Measurements from ENCODE around the gene CLDN4. TPM values are rescaled to one million over a fixed set of nuclear protein-coding genes. Genes with fewer than 3 reads are reported as not detected.
"Not testable (repeated sequence)": the region's sequence is repeated elsewhere in the genome, so short reads cannot be mapped to it uniquely, and the experiment has no call there.

CLDN4 gene, protein sequence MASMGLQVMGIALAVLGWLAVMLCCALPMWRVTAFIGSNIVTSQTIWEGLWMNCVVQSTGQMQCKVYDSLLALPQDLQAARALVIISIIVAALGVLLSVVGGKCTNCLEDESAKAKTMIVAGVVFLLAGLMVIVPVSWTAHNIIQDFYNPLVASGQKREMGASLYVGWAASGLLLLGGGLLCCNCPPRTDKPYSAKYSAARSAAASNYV
- 2.0 and 2.1 TPM in 2 replicates for total RNA-seq (2014; rRNA removed; shearing (Covaris generic))

DNA sequence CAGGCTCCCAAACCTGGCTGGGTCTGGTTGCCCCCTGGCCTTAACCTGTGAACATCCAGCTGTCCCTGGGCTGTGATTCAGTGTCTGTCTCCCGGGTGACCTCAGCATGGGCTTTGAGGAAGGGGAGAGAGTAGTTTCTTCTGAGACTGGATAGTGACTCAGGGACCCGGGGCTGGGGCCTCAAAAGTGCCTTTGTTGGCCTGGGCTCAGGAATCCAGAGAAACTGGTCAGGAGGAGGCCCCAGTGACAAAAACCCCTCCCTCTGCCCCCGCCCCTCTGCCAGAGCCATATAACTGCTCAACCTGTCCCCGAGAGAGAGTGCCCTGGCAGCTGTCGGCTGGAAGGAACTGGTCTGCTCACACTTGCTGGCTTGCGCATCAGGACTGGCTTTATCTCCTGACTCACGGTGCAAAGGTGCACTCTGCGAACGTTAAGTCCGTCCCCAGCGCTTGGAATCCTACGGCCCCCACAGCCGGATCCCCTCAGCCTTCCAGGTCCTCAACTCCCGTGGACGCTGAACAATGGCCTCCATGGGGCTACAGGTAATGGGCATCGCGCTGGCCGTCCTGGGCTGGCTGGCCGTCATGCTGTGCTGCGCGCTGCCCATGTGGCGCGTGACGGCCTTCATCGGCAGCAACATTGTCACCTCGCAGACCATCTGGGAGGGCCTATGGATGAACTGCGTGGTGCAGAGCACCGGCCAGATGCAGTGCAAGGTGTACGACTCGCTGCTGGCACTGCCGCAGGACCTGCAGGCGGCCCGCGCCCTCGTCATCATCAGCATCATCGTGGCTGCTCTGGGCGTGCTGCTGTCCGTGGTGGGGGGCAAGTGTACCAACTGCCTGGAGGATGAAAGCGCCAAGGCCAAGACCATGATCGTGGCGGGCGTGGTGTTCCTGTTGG is at the start of gene CLDN4:
TSS of gene CLDN4 (plus strand) at position 316 of the 903 bp plus-strand sequence. CDS start at position 522, 206 bp downstream.
- Histone ChIP-seq H3K36me3 (replicated peaks; ENCODE audit: control insufficient read depth, insufficient read depth, low read length) (no peaks in the 10 kb centered on the region), H3K4me3 (ENCODE audit: insufficient read depth, low read depth, low read length) (peak within 1 kb of the TSS; percentile 14; the same call in 1 of the 2 replicates), H3K27me3 (ENCODE audit: control insufficient read depth, insufficient read depth, low read length) (no peaks in the 10 kb centered on the region)
- DNase-seq = peak; percentile 80

DNA sequence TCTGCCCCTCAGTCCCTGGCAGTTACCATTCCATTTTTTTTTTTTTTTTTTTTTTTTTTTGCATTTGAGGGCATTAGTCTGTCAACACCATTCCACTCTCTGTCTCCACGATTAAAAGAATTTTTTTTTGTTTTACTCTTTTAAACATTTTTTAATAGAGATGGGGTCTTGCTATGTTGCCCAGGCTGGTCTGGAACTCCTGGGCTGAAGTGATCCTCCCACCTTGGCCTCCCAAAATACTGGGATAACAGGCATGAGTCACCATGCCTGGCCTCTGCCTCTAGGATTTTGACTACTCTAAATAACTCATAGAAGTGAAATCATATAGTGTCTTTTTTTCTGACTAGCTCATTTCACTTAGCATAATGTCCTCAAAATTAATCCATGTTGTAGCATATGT is 44.2 kb upstream of the CLDN4 start:
- Histone ChIP-seq H3K4me3 (ENCODE audit: insufficient read depth, low read depth, low read length) (no peak overlapping the region), H3K27me3 (ENCODE audit: control insufficient read depth, insufficient read depth, low read length) (no peaks in the 10 kb centered on the region)
- no peak for DNase-seq

DNA sequence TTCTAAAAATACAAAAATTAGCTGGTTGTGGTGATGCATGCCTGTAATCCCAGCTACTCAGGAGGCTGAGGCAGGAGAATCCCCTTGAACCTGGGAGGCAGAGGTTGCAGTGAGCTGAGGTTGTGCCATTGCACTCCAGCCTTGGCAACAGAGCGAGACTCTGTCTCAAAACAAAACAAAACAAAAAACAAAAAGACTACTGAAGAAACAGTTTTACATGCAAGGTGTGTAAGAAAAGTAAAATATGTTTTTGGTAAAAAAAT is 43.1 kb upstream of the CLDN4 start:
- not testable (repeated sequence) for H3K27me3 ChIP-seq (ENCODE audit: control insufficient read depth, insufficient read depth, low read length); H3K36me3 ChIP-seq (replicated peaks; ENCODE audit: control insufficient read depth, insufficient read depth, low read length); DNase-seq; H3K4me3 ChIP-seq (ENCODE audit: insufficient read depth, low read depth, low read length)

More for the DNA sequence above, 44.2 kb upstream of the CLDN4 start:
- no peaks in the 10 kb centered on the region for H3K36me3 ChIP-seq (replicated peaks; ENCODE audit: control insufficient read depth, insufficient read depth, low read length)

DNA sequence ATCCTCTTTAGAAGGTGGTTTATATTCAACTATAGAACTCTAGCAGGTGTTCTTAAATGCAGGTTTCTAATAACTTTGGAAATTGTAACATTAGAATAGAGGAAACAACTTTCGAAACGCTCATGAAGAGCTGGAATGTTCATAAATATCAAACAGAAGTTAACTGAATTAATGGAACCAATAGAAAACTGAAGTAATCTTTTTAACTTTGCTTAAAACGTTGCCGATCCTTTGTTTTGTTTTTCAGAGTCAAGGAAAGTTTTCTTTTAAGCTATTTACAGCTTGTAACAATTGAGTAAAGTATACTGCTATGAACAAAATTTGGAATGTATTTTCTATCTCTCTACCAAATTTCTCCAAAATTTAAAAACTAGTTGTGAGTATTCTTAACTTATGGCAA is 41.7 kb upstream of the CLDN4 start:
- DNase-seq = no peak
- Histone ChIP-seq H3K27me3 (ENCODE audit: control insufficient read depth, insufficient read depth, low read length) (no peaks in the 10 kb centered on the region), H3K36me3 (replicated peaks; ENCODE audit: control insufficient read depth, insufficient read depth, low read length) (no peaks in the 10 kb centered on the region), H3K4me3 (ENCODE audit: insufficient read depth, low read depth, low read length) (no peak overlapping the region)

DNA sequence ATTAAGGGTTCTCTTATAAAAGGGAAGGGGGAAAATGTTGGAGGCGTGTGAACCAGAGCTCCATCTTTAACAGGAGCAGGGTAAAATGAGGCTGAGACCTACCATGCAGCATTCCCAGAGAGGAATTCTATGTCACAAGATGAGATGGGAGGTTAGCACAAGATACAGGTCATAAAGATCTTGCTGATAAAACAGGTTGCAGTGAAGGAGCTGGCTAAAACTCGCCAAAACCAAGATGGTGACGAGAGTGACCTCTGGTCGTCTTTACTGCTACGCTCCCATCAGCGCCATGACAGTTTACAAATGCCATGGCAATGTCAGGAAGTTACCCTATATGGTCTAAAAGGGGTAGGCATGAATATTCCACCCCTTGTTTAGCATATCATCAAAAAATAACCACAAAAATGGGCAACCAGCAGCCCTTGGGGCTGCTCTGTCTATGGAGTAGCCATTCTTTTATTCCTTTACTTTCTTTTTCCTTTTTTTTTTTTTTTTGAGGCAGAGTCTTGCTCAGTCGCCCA is 39.6 kb upstream of the CLDN4 start:
- not testable (repeated sequence) for H3K27me3 ChIP-seq (ENCODE audit: control insufficient read depth, insufficient read depth, low read length); H3K36me3 ChIP-seq (replicated peaks; ENCODE audit: control insufficient read depth, insufficient read depth, low read length); DNase-seq; H3K4me3 ChIP-seq (ENCODE audit: insufficient read depth, low read depth, low read length)

DNA sequence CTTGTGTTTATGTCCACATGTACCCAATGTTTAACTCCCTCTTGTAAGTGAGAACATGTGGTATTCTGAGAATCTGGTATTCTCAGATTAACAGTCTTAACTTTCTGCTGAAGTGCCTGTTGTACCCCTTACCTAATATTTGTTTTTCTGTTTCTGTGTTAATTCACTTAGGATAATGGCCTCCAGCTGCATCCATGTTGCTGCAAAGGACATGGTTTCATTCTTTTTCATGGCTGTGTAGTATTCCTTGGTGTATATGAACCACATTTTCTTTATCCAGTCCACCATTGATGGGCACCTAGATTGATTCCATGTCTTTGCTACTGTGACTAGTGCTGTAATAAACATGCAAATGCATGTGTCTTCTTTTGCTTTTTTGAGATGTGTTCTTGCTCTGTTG is 35.6 kb upstream of the CLDN4 start:
- not testable (repeated sequence) for H3K4me3 ChIP-seq (ENCODE audit: insufficient read depth, low read depth, low read length); DNase-seq; H3K36me3 ChIP-seq (replicated peaks; ENCODE audit: control insufficient read depth, insufficient read depth, low read length); H3K27me3 ChIP-seq (ENCODE audit: control insufficient read depth, insufficient read depth, low read length)

DNA sequence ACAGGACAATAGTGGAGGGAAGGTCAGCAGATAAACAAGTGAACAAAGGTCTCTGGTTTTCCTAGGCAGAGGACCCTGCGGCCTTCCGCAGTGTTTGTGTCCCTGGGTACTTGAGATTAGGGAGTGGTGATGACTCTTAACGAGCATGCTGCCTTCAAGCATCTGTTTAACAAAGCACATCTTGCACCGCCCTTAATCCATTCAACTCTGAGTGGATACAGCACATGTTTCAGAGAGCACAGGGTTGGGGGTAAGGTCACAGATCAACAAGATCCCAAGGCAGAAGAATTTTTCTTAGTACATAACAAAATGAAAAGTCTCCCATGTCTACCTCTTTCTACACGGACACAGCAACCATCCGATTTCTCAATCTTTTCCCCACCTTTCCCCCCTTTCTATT is 34.1 kb upstream of the CLDN4 start:
- H3K27me3 ChIP-seq (ENCODE audit: control insufficient read depth, insufficient read depth, low read length); DNase-seq; H3K4me3 ChIP-seq (ENCODE audit: insufficient read depth, low read depth, low read length); H3K36me3 ChIP-seq (replicated peaks; ENCODE audit: control insufficient read depth, insufficient read depth, low read length): not testable (repeated sequence)

DNA sequence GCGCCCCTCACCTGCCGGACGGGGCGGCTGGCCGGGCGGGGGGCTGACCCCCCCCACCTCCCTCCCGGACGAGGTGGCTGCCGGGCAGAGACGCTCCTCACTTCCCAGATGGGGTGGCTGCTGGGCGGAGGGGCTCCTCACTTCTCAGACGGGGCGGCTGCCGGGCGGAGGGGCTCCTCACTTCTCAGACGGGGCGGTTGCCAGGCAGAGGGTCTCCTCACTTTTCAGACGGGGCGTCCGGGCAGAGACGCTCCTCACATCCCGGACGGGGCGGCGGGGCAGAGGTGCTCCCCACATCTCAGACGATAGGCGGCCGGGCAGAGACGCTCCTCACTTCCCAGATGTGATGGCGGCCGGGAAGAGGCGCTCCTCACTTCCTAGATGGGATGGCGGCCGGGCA is 33.6 kb upstream of the CLDN4 start:
- not testable (repeated sequence) for H3K4me3 ChIP-seq (ENCODE audit: insufficient read depth, low read depth, low read length); H3K36me3 ChIP-seq (replicated peaks; ENCODE audit: control insufficient read depth, insufficient read depth, low read length); DNase-seq; H3K27me3 ChIP-seq (ENCODE audit: control insufficient read depth, insufficient read depth, low read length)

DNA sequence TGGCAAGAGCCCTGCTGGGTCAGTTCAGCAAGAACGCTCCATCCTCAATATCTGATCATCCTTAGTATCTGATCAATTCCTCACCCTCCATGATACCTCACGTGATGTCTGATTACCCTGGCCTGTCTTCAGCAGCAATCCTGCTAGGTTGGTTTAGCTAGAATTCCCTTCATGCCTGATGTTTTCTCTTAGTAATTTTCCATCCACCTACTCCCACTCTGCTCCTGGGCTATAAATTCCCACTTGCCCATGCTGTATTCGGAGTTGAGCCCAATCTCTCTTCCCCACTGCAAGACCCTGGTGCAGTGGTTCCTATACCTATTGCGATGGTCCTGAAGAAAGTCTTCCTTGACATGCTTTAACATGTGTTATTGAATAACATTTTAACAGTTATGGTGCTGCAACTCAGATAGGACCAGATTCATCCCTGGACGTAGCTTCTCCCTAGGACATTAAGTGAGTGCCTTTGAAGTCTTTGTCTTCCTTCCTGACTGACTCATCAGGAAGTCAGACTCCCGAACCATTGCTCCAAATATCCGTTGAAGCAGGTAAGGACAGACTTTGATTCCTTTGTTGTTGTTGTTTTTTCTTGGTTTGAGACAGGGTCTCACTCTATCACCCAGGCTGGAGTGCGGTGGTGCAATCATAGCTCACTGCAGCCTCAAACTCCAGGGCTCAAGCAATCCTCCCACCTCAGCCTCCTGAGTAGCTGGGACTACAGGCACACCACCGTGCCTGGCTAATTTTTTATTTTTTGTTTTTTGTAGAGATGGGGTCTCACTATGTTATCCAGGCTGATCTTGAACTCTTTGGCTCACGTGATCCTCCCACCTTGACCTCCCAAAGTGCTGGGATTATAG is 31.3 kb upstream of the CLDN4 start:
- DNase-seq = no peak
- Histone ChIP-seq H3K27me3 (ENCODE audit: control insufficient read depth, insufficient read depth, low read length) (no peaks in the 10 kb centered on the region), H3K4me3 (ENCODE audit: insufficient read depth, low read depth, low read length) (no peak overlapping the region), H3K36me3 (replicated peaks; ENCODE audit: control insufficient read depth, insufficient read depth, low read length) (no peaks in the 10 kb centered on the region)

DNA sequence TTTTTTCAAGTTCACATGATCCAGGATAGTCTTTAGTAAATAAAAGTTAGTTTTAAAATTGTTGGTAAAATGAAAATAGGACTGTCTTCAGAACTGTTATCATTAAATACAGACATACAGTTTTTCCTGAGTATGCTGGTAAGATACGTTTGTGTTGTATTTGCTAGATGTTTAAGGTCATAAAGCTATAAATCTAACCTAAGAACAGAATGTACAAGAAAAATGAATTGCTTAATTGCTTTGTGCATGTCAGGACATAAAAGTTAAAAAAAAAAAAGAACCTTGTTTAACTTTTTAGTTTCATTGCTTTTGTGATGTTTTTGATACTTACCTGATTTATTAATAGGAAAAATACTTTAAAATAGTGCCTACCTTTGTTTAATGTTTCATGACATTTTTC is 29.2 kb upstream of the CLDN4 start:
- H3K36me3 ChIP-seq (replicated peaks; ENCODE audit: control insufficient read depth, insufficient read depth, low read length) = no peaks in the 10 kb centered on the region
- no peak for DNase-seq
- no peak overlapping the region for H3K4me3 ChIP-seq (ENCODE audit: insufficient read depth, low read depth, low read length)
- H3K27me3 ChIP-seq (ENCODE audit: control insufficient read depth, insufficient read depth, low read length) = no peaks in the 10 kb centered on the region

DNA sequence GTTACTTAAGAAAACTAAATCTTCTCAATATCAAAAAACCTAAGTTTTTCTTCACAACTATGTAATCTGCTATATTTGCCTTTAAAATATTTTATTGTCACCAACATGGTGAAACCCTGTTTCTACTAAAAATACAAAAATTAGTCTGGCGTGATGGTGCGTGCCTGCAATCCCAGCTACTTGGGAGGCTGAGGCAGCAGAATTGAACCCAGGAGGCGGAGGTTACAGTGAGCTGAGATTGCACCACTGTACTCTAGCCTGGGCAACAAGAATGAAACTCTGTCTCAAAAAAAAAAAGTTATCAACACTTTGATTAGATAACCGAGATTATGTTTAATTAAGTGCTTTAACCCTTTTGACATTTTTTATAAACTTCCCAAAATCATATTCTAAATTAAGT is 28.3 kb upstream of the CLDN4 start:
- H3K4me3 ChIP-seq (ENCODE audit: insufficient read depth, low read depth, low read length) = no peak overlapping the region
- DNase-seq = no peak
- H3K27me3 ChIP-seq (ENCODE audit: control insufficient read depth, insufficient read depth, low read length) = no peaks in the 10 kb centered on the region
- no peaks in the 10 kb centered on the region for H3K36me3 ChIP-seq (replicated peaks; ENCODE audit: control insufficient read depth, insufficient read depth, low read length)

DNA sequence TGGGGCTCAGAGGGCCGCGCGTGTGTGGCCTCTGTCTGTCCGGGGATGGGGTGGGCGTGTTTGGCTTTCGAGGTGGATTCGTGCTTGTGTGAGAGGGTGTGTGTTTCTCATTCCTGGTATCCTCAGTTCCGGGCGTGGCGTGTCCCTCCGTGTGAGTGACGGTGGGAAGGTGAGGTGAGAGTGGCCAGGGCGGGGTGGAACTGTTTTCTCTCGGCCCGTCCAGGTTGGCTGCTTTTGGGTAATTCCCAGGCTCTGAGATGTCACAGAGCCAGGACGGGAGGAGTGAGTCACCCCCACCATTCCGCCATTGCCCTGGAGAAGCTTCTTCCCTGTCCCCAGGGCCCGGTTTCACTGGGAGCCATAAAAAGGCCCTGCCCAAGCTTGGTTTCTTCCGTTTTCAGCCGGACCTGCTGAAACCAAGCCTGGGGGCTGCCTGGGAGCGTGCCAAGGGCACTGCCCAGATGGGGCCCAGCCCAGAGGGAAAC is 21.3 kb upstream of the CLDN4 start:
- DNase-seq = peak; percentile 45
- no peaks in the 10 kb centered on the region for H3K36me3 ChIP-seq (replicated peaks; ENCODE audit: control insufficient read depth, insufficient read depth, low read length)
- no peaks in the 10 kb centered on the region for H3K27me3 ChIP-seq (ENCODE audit: control insufficient read depth, insufficient read depth, low read length)

DNA sequence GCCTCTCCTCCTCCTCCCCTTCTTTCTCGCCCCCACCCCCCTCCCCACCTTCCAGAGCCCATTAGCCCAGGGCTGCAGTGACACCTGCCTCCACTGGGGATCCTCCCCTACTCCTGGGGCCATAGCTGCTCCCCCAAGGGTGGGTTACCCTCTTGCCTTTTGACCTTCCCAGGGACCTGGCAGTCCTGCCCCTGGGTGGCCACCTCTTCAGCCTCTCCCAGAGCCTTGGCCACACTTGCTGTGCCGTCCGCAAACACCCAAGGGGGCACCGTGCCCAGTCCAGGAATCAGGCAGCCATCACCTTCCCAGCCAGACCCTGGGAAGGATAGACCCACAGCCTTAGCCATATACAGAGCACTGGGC is 19.8 kb upstream of the CLDN4 start:
- Histone ChIP-seq H3K27me3 (ENCODE audit: control insufficient read depth, insufficient read depth, low read length) (no peaks in the 10 kb centered on the region), H3K36me3 (replicated peaks; ENCODE audit: control insufficient read depth, insufficient read depth, low read length) (no peaks in the 10 kb centered on the region), H3K4me3 (ENCODE audit: insufficient read depth, low read depth, low read length) (no peak overlapping the region)
- DNase-seq = peak; percentile 90

More for the DNA sequence above, 21.3 kb upstream of the CLDN4 start:
- H3K4me3 ChIP-seq (ENCODE audit: insufficient read depth, low read depth, low read length) = no peak overlapping the region

DNA sequence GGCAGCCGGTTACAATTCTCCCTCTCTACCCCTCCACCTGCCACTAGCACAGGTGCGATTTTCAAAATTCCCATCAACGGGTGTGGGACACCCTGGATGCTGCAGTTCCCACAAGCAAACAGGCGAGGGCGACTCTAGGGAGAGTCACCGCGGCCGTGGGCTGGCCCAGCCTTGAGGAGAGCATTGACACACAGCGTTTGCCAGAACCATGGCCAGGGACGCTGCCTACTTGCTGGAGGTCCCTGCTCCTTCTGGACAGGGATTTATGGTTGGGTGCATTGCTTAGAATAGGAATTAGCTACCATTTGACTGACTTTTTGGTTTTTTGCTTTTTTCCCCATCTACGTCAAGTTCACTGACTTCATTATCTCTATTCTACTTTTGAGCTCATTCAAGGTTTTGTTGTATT is 19.0 kb upstream of the CLDN4 start:
- H3K36me3 ChIP-seq (replicated peaks; ENCODE audit: control insufficient read depth, insufficient read depth, low read length) = no peaks in the 10 kb centered on the region
- no peaks in the 10 kb centered on the region for H3K27me3 ChIP-seq (ENCODE audit: control insufficient read depth, insufficient read depth, low read length)
- H3K4me3 ChIP-seq (ENCODE audit: insufficient read depth, low read depth, low read length) = no peak overlapping the region
- DNase-seq = peak; percentile 90
